ENCODE data around the gene MRPS10. TPM values are rescaled to one million over a fixed set of nuclear protein-coding genes. Genes with fewer than 3 reads are reported as not detected.

Gene MRPS10
- polyA plus RNA-seq, 3 donors = 9.2 to 33.0 (median 31.4) TPM

GRCh38 chr6:42159431-42160024 is 58.1 kb downstream of the MRPS10 start:
- H3K4me1 Mint-ChIP-seq = peaks cover 5% of the 10 kb centered on the region
- H3K4me3 Mint-ChIP-seq = no peak overlapping the region
- no peaks in the 10 kb centered on the region for H3K36me3 Mint-ChIP-seq
- Histone ChIP-seq H3K4me1 (ENCODE audit: control insufficient read depth in 1 of 2, insufficient read depth in 2 of 2, low read length in 2 of 2) (no peaks in the 10 kb centered on the region), H3K9me3 (replicated peaks in 1 of 2; ENCODE audit: control insufficient read depth in 1 of 2, insufficient read depth in 1 of 2, low read length in 2 of 2) (no peaks in the 10 kb centered on the region), H3K27me3 (ENCODE audit: control insufficient read depth in 2 of 2, insufficient read depth in 2 of 2, low read length in 2 of 2) (no peaks in the 10 kb centered on the region), H3K4me2 (replicated peaks; ENCODE audit: extremely low read depth, low read length, poor library complexity, severe bottlenecking) (no peak overlapping the region), H3K79me2 (ENCODE audit: insufficient read depth, low read length) (no peaks in the 10 kb centered on the region), H3K27ac (ENCODE audit: low read depth in 1 of 2, low read length in 2 of 2) (no peak overlapping the region), H3K9ac (ENCODE audit: insufficient read depth, low read length, poor library complexity, severe bottlenecking) (no peak overlapping the region), H3K4me3 (replicated peaks in 1 of 3; ENCODE audit: low read depth in 2 of 3, low read length in 3 of 3) (no peak overlapping the region), H3K36me3 (replicated peaks in 1 of 2; ENCODE audit: control insufficient read depth in 1 of 2, insufficient read depth in 2 of 2, low read length in 2 of 2) (no peaks in the 10 kb centered on the region), H4K20me1 (ENCODE audit: insufficient read depth, low read length) (no peaks in the 10 kb centered on the region), H2AFZ (ENCODE audit: insufficient read depth, low read depth, low read length, poor library complexity, severe bottlenecking) (no peak overlapping the region)
- intact Hi-C loops (cut with micrococcal nuclease) = no loop called here
- peaks cover 0 to 12% (median 5%) of the 10 kb centered on the region in 3 donors for H3K27me3 Mint-ChIP-seq (ENCODE audit: low read depth in 3 of 3)
- H3K9me3 Mint-ChIP-seq = peaks cover 0 to 2% (median 0%) of the 10 kb centered on the region in 7 donors
- no peak for DNase-seq
- WGBS (ENCODE audit: insufficient coverage) = 100% methylated on average over 1 of the region's 4 CpGs
- TF ChIP-seq, protein P1, sequence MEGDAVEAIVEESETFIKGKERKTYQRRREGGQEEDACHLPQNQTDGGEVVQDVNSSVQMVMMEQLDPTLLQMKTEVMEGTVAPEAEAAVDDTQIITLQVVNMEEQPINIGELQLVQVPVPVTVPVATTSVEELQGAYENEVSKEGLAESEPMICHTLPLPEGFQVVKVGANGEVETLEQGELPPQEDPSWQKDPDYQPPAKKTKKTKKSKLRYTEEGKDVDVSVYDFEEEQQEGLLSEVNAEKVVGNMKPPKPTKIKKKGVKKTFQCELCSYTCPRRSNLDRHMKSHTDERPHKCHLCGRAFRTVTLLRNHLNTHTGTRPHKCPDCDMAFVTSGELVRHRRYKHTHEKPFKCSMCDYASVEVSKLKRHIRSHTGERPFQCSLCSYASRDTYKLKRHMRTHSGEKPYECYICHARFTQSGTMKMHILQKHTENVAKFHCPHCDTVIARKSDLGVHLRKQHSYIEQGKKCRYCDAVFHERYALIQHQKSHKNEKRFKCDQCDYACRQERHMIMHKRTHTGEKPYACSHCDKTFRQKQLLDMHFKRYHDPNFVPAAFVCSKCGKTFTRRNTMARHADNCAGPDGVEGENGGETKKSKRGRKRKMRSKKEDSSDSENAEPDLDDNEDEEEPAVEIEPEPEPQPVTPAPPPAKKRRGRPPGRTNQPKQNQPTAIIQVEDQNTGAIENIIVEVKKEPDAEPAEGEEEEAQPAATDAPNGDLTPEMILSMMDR (IDR thresholded peaks at IDR 0.05) = no peak
- no peak overlapping the region for H3K27ac Mint-ChIP-seq

- H3K36me3 Mint-ChIP-seq = no peaks in the 10 kb centered on the region
- Histone ChIP-seq H3K79me2 (ENCODE audit: insufficient read depth, low read length) (no peaks in the 10 kb centered on the region), H3K9me3 (replicated peaks in 1 of 2; ENCODE audit: control insufficient read depth in 1 of 2, insufficient read depth in 1 of 2, low read length in 2 of 2) (no peaks in the 10 kb centered on the region), H3K4me1 (ENCODE audit: control insufficient read depth in 1 of 2, insufficient read depth in 2 of 2, low read length in 2 of 2) (no peaks in the 10 kb centered on the region), H3K4me3 (replicated peaks in 1 of 3; ENCODE audit: low read depth in 2 of 3, low read length in 3 of 3) (no peak overlapping the region), H3K36me3 (replicated peaks in 1 of 2; ENCODE audit: control insufficient read depth in 1 of 2, insufficient read depth in 2 of 2, low read length in 2 of 2) (no peaks in the 10 kb centered on the region), H4K20me1 (ENCODE audit: insufficient read depth, low read length) (no peaks in the 10 kb centered on the region), H3K27ac (ENCODE audit: low read depth in 1 of 2, low read length in 2 of 2) (no peak overlapping the region), H3K9ac (ENCODE audit: insufficient read depth, low read length, poor library complexity, severe bottlenecking) (no peak overlapping the region), H3K27me3 (ENCODE audit: control insufficient read depth in 2 of 2, insufficient read depth in 2 of 2, low read length in 2 of 2) (no peaks in the 10 kb centered on the region), H2AFZ (ENCODE audit: insufficient read depth, low read depth, low read length, poor library complexity, severe bottlenecking) (no peak overlapping the region), H3K4me2 (replicated peaks; ENCODE audit: extremely low read depth, low read length, poor library complexity, severe bottlenecking) (no peak overlapping the region)
- peaks cover 0 to 2% (median 0%) of the 10 kb centered on the region in 7 donors for H3K9me3 Mint-ChIP-seq
- H3K4me1 Mint-ChIP-seq = peaks cover 5% of the 10 kb centered on the region
- peaks cover 2 to 9% (median 5%) of the 10 kb centered on the region in 3 donors for H3K27me3 Mint-ChIP-seq (ENCODE audit: low read depth in 3 of 3)
- no peak for DNase-seq
- intact Hi-C loops (cut with micrococcal nuclease) = no loop called here
- no peak overlapping the region for H3K27ac Mint-ChIP-seq
- 100% methylated on average over 1 of the region's 2 CpGs for WGBS (ENCODE audit: insufficient coverage)
- no peak overlapping the region for H3K4me3 Mint-ChIP-seq
- TF ChIP-seq, protein P1 (IDR thresholded peaks at IDR 0.05) = no peak
These were observed 59.0 kb downstream of the MRPS10 start for GRCh38 chr6:42158631-42159030.
